ENCODE measurements around the gene ZSCAN20. TPM values are rescaled to one million over a fixed set of nuclear protein-coding genes. Genes with fewer than 3 reads are reported as not detected.

The ZSCAN20 gene
- polyA plus RNA-seq, 1 donor from 2014 or later: 3.3 TPM

- TF ChIP-seq POLR2AphosphoS5 (IDR thresholded peaks at IDR 0.05) (no peak), MXI1 (conservative IDR thresholded peaks at IDR 0.05; ENCODE audit: poor library complexity, severe bottlenecking) (no peak), RAD21 (conservative IDR thresholded peaks at IDR 0.05) (no peak), EZH2 (IDR thresholded peaks at IDR 0.05; ENCODE audit: borderline replicate concordance, insufficient read depth, low read length, poor library complexity, severe bottlenecking) (no peak), TAF1 (IDR thresholded peaks at IDR 0.05; ENCODE audit: low read depth) (no peak), EP300 (conservative IDR thresholded peaks at IDR 0.05; ENCODE audit: poor library complexity, severe bottlenecking) (no peak)
- Histone ChIP-seq H3K9ac (ENCODE audit: low read length) (no peak overlapping the region), H3K9me3 (ENCODE audit: low read length) (no peaks in the 10 kb centered on the region), H3K79me2 (replicated peaks; ENCODE audit: insufficient read depth, low read length) (peaks cover 47% of the 10 kb centered on the region), H3K27ac (ENCODE audit: low read length) (no peak overlapping the region), H2AFZ (ENCODE audit: low read depth, low read length) (no peak overlapping the region), H3K36me3 (ENCODE audit: insufficient read depth, low read length) (no peaks in the 10 kb centered on the region), H3K4me2 (ENCODE audit: low read length) (no peak overlapping the region), H3K9me2 (ENCODE audit: insufficient read depth, low read length) (no peaks in the 10 kb centered on the region), H4K20me1 (ENCODE audit: insufficient read depth) (no peaks in the 10 kb centered on the region), H3F3A (ENCODE audit: insufficient read depth, low read length, poor library complexity, severe bottlenecking) (no peaks in the 10 kb centered on the region), H3K27me3 (ENCODE audit: insufficient read depth, low read depth, low read length) (no peaks in the 10 kb centered on the region), H3K4me3 (ENCODE audit: low read length) (no peak overlapping the region)
Observed at GRCh38 chr1:33424610-33425009, 47.8 kb upstream of the ZSCAN20 start.

DNA sequence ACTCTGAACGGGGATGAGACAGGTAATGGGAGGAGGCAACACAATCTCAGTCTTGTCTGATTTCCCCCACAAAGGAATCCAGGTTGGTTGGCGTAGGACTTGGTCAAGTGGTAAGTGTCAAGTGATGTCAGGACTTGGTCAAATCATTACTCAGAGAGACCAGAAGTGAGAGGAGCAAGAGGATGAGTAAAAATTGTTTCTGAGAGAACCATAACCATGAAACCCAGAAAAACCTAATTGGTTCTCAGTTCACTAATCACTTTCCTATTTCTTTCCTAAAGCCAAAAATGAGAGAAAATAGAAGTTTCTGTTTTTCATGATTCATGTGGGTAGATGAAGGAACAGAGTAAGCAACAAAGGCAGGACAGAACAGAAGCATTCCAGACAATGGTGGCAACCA lies 46.5 kb upstream of the ZSCAN20 start:
- Histone ChIP-seq H4K20me1 (ENCODE audit: insufficient read depth) (no peaks in the 10 kb centered on the region), H3K79me2 (replicated peaks; ENCODE audit: insufficient read depth, low read length) (peaks cover 52% of the 10 kb centered on the region), H3K27me3 (ENCODE audit: insufficient read depth, low read depth, low read length) (no peaks in the 10 kb centered on the region)

More for the DNA sequence above, 46.5 kb upstream of the ZSCAN20 start:
- Histone ChIP-seq H3K9me3 (ENCODE audit: low read length) (no peaks in the 10 kb centered on the region), H3K9me2 (ENCODE audit: insufficient read depth, low read length) (no peaks in the 10 kb centered on the region), H3F3A (ENCODE audit: insufficient read depth, low read length, poor library complexity, severe bottlenecking) (no peaks in the 10 kb centered on the region), H2AFZ (ENCODE audit: low read depth, low read length) (no peak overlapping the region), H3K36me3 (ENCODE audit: insufficient read depth, low read length) (no peaks in the 10 kb centered on the region), H3K9ac (ENCODE audit: low read length) (no peak overlapping the region), H3K4me2 (ENCODE audit: low read length) (no peak overlapping the region), H3K27ac (ENCODE audit: low read length) (no peak overlapping the region), H3K4me3 (ENCODE audit: low read length) (no peak overlapping the region)
- TF ChIP-seq EZH2 (IDR thresholded peaks at IDR 0.05; ENCODE audit: borderline replicate concordance, insufficient read depth, low read length, poor library complexity, severe bottlenecking): no peak
- no peak for TF ChIP-seq TAF1 (IDR thresholded peaks at IDR 0.05; ENCODE audit: low read depth)
- TF ChIP-seq EP300 (conservative IDR thresholded peaks at IDR 0.05; ENCODE audit: poor library complexity, severe bottlenecking): no peak
- TF ChIP-seq, protein P1, sequence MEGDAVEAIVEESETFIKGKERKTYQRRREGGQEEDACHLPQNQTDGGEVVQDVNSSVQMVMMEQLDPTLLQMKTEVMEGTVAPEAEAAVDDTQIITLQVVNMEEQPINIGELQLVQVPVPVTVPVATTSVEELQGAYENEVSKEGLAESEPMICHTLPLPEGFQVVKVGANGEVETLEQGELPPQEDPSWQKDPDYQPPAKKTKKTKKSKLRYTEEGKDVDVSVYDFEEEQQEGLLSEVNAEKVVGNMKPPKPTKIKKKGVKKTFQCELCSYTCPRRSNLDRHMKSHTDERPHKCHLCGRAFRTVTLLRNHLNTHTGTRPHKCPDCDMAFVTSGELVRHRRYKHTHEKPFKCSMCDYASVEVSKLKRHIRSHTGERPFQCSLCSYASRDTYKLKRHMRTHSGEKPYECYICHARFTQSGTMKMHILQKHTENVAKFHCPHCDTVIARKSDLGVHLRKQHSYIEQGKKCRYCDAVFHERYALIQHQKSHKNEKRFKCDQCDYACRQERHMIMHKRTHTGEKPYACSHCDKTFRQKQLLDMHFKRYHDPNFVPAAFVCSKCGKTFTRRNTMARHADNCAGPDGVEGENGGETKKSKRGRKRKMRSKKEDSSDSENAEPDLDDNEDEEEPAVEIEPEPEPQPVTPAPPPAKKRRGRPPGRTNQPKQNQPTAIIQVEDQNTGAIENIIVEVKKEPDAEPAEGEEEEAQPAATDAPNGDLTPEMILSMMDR (IDR thresholded peaks at IDR 0.05; ENCODE audit: poor library complexity, severe bottlenecking): no peak
- TF ChIP-seq RAD21 (conservative IDR thresholded peaks at IDR 0.05): no peak
- TF ChIP-seq POLR2AphosphoS5 (IDR thresholded peaks at IDR 0.05): no peak
- TF ChIP-seq SMC3 (conservative IDR thresholded peaks at IDR 0.05; ENCODE audit: poor library complexity): no peak
- TF ChIP-seq MXI1 (conservative IDR thresholded peaks at IDR 0.05; ENCODE audit: poor library complexity, severe bottlenecking): no peak
- TF ChIP-seq, protein P2, sequence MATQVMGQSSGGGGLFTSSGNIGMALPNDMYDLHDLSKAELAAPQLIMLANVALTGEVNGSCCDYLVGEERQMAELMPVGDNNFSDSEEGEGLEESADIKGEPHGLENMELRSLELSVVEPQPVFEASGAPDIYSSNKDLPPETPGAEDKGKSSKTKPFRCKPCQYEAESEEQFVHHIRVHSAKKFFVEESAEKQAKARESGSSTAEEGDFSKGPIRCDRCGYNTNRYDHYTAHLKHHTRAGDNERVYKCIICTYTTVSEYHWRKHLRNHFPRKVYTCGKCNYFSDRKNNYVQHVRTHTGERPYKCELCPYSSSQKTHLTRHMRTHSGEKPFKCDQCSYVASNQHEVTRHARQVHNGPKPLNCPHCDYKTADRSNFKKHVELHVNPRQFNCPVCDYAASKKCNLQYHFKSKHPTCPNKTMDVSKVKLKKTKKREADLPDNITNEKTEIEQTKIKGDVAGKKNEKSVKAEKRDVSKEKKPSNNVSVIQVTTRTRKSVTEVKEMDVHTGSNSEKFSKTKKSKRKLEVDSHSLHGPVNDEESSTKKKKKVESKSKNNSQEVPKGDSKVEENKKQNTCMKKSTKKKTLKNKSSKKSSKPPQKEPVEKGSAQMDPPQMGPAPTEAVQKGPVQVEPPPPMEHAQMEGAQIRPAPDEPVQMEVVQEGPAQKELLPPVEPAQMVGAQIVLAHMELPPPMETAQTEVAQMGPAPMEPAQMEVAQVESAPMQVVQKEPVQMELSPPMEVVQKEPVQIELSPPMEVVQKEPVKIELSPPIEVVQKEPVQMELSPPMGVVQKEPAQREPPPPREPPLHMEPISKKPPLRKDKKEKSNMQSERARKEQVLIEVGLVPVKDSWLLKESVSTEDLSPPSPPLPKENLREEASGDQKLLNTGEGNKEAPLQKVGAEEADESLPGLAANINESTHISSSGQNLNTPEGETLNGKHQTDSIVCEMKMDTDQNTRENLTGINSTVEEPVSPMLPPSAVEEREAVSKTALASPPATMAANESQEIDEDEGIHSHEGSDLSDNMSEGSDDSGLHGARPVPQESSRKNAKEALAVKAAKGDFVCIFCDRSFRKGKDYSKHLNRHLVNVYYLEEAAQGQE (IDR thresholded peaks at IDR 0.05; ENCODE audit: borderline replicate concordance): no peak

Measured in neural cell (in vitro differentiated cells).